Spleen (tissue), 11 donors: ENCODE measurements around the gene NUP210. TPM values are rescaled to one million over a fixed set of nuclear protein-coding genes. Genes with fewer than 3 reads are reported as not detected.

Source experiments
- polyA plus RNA-seq, 3 donors: library from polyadenylated mRNA; stranded (reverse); fragments of 200-250 nt; gene quantifications; one replicate each; pipeline ENCODE4 v1.2.1, GENCODE V29; 2013
- small RNA-seq, 4 donors: library from RNA; depleted of rRNA; stranded (forward); fragments of <200 nt; gene quantifications; one replicate each; pipeline ENCODE3, GENCODE V24; 2016
- total RNA-seq, 7 donors: library from RNA; depleted of rRNA in 3 of 7; stranded (reverse); fragments of >200 nt in 3 of 7; fragmentation: NEBNext Ultra II Directional in 4 of 7; extraction: Animal tissue kit (Norgen Biotek cat#: 25700) in 4 of 7; gene quantifications; one replicate each; pipeline versions ENCODE4 v1.1.0 to v1.2.1, GENCODE V29; 2016 to 2021
- donor health status: healthy with polysubstance abuse.
- donor health status: DM: no; HTN: no; CAD: no; lungs with moderate emphysema.
- donor health status: DM: no; HTN: no; CAD: no.
- donor health status: Bipolar disorder and iron deficiency.
- donor health status: healthy.
- donor health status: DM: no; HTN: no; CAD: no.
- donor health status: DM: yes; HTN: yes; CAD: no.

NUP210 gene
- total and polyA plus RNA-seq, 10 donors: 20.1 to 76.8 (median 58.2) TPM

Small RNAs within 50 kb of the gene (small RNA-seq; reads per million reads assigned to genes)
- 0 reads per million in 4 donors for gene AC027124.2

Other genes with a start within 250 kb of the NUP210 start
- 10 to 100 TPM in 2 of 7 donors, 1 to 10 TPM in 5; 4.2 to 11.2 (median 6.3) TPM for gene HDAC11, start 60.0 kb upstream of the NUP210 start, total RNA-seq
- gene HDAC11, start 60.0 kb upstream of the NUP210 start, polyA plus RNA-seq: 1 to 10 TPM; 2.5 to 6.5 (median 3.3) TPM
- 10 to 100 TPM in 4 of 7 donors, 1 to 10 TPM in 3; 6.1 to 28.2 (median 17.4) TPM for gene FBLN2, start 128.8 kb upstream of the NUP210 start, total RNA-seq
- 10 to 100 TPM in 1 of 3 donors, 1 to 10 TPM in 2; 8.9 to 15.9 (median 9.1) TPM for gene FBLN2, start 128.8 kb upstream of the NUP210 start, polyA plus RNA-seq